SU-DHL-6 (cell line): ENCODE measurements around the gene SYT2.

Experiments
- CTCF ChIP-seq: fragments of 200-600 bp; sonication (generic); IDR thresholded peaks from one replicate; pipeline ENCODE4 v1.5.1; 2017; ENCODE audit warnings: antibody characterized with exemption, mild to moderate bottlenecking, low read length, moderate library complexity; ENCODE audit not compliant: insufficient read depth, poor library complexity, severe bottlenecking
- EZH2phosphoT487 ChIP-seq: fragments of 200-600 bp; sonication (generic), shearing (Covaris generic); conservative IDR thresholded peaks from 2 replicates; pipeline ENCODE4 v1.6.1; 2018; ENCODE audit warnings: mild to moderate bottlenecking, antibody characterized with exemption, low read length, moderate library complexity, mixed read lengths

- TF ChIP-seq CTCF, result no peak
- no peak for TF ChIP-seq EZH2phosphoT487
Measured at GRCh38 chr1:202603435-202603834, 106.8 kb downstream of the SYT2 start.
